Subcutaneous adipose tissue (tissue), 4 donors: ENCODE results near the gene SIL1. TPM values are rescaled to one million over a fixed set of nuclear protein-coding genes. Genes with fewer than 3 reads are reported as not detected.

Experiments used
- CTCF ChIP-seq: fragments of 450-650 bp; IDR thresholded peaks from one replicate; pipeline ENCODE4 v1.5.1; 2016; ENCODE audit warnings: low read depth, mild to moderate bottlenecking, control low read depth, antibody characterized with exemption, moderate library complexity
- total RNA-seq, 4 donors: library from RNA; depleted of rRNA; stranded (reverse); fragments of >200 nt; gene quantifications; one replicate each; pipeline ENCODE4 v1.1.0, GENCODE V29; 2016

The SIL1 gene
- total RNA-seq, 4 donors from 2014 or later: 29.7 to 52.9 (median 44.8) TPM

GRCh38 chr5:139150367-139150999 lies 47.7 kb downstream of the SIL1 start:
- TF ChIP-seq CTCF: no peak

- no peak for TF ChIP-seq CTCF
Measured at GRCh38 chr5:139149477-139150199, 48.5 kb downstream of the SIL1 start.

GRCh38 chr5:139148986-139149385 lies 49.2 kb downstream of the SIL1 start:
- TF ChIP-seq CTCF: no peak

GRCh38 chr5:139148306-139148705 lies 49.9 kb downstream of the SIL1 start:
- TF ChIP-seq CTCF: no peak

- no peak for TF ChIP-seq CTCF
Measured at GRCh38 chr5:139147483-139148087, 50.6 kb downstream of the SIL1 start.

GRCh38 chr5:139146809-139147482 lies 51.2 kb downstream of the SIL1 start:
- no peak for TF ChIP-seq CTCF
